ENCODE results near the gene NAP1L1.

Gene NAP1L1

GRCh38 chr12:76103958-76104357 lies 19.5 kb upstream of the NAP1L1 start:
- no peak for DNase-seq (ENCODE audit: low read depth)
- no peak overlapping the region for H3K4me3 ChIP-seq (ENCODE audit: low read depth, low read length)
- no peak for TF ChIP-seq CTCF (IDR thresholded peaks at IDR 0.05; ENCODE audit: control insufficient read depth, extremely low read depth, insufficient read depth)

GRCh38 chr12:76101739-76102385 lies 17.4 kb upstream of the NAP1L1 start:
- H3K4me3 ChIP-seq (ENCODE audit: low read depth, low read length): no peak overlapping the region
- no peak for DNase-seq (ENCODE audit: low read depth)
- no peak for TF ChIP-seq CTCF (IDR thresholded peaks at IDR 0.05; ENCODE audit: control insufficient read depth, extremely low read depth, insufficient read depth)

GRCh38 chr12:76096079-76096646 lies 11.7 kb upstream of the NAP1L1 start:
- DNase-seq (ENCODE audit: low read depth): peak; percentile 72
- no peak for TF ChIP-seq CTCF (IDR thresholded peaks at IDR 0.05; ENCODE audit: control insufficient read depth, extremely low read depth, insufficient read depth)
- H3K4me3 ChIP-seq (ENCODE audit: low read depth, low read length): no peak overlapping the region

GRCh38 chr12:76094754-76095153 lies 10.3 kb upstream of the NAP1L1 start:
- TF ChIP-seq CTCF (IDR thresholded peaks at IDR 0.05; ENCODE audit: control insufficient read depth, extremely low read depth, insufficient read depth): no peak
- no peak overlapping the region for H3K4me3 ChIP-seq (ENCODE audit: low read depth, low read length)

DNA sequence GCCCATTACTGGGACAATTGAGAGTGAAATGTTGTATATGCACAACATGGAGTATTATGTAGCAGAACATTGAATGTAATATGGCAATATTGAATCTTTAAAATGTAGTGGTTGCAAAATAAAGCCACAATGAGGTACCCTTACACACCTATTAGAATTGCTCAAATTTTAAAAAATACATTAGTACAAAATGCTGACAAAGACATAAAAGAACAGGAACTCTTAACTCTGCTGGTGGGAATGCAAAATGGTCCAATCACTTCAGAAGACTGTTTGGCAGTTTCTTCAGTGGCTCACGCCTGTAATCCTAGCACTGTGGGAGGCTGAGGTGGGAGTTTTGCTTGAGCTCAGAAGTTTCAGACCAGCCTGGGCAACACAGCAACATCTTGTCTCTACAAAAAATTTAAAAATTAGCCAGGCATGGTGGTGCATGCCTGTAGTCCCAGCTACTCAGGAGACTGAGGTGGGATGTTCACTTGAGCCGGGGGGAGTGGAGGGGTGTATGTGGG lies 6.8 kb upstream of the NAP1L1 start:
- no peak for DNase-seq (ENCODE audit: low read depth)
- TF ChIP-seq CTCF (IDR thresholded peaks at IDR 0.05; ENCODE audit: control insufficient read depth, extremely low read depth, insufficient read depth): no peak
- no peak overlapping the region for H3K4me3 ChIP-seq (ENCODE audit: low read depth, low read length)

More at GRCh38 chr12:76094754-76095153, 10.3 kb upstream of the NAP1L1 start:
- DNase-seq (ENCODE audit: low read depth): no peak

DNA sequence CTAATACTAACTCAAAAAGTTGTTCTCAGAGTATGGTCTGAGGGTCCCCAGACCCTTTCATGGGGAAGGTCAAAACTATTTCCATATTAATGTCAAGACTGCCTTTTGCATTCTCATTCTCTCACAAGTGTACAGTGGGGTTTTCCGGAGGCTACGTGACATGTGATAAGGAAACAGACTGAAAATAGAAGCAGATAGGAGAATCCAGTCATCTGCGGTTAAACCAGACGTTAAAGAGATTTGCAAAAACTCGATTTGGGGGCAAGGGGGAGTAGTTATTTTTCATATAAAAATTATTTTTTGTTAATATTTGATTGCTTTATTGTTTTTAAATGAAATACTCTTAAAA lies 1.0 kb upstream of the NAP1L1 start:
- TF ChIP-seq CTCF (IDR thresholded peaks at IDR 0.05; ENCODE audit: control insufficient read depth, extremely low read depth, insufficient read depth): no peak
- no peak for DNase-seq (ENCODE audit: low read depth)
- H3K4me3 ChIP-seq (ENCODE audit: low read depth, low read length): peak overlapping the region; percentile 82; the same call in 1 of the 2 replicates

Data from LNCaP clone FGC (cell line).